K562 (cell line): ENCODE results near the gene LSM4. TPM values are rescaled to one million over a fixed set of nuclear protein-coding genes. Genes with fewer than 3 reads are reported as not detected.

Source experiments
- CBX1 ChIP-seq: sonication (generic); IDR thresholded peaks from 2 replicates; pipeline ENCODE4 v1.6.1; 2016; ENCODE audit warnings: antibody characterized with exemption, low read depth, mild to moderate bottlenecking
- DPF2 ChIP-seq: fragments of 450-650 bp; IDR thresholded peaks from 2 replicates; pipeline ENCODE4 v1.6.1; 2016
- FOSL1 ChIP-seq: fragments of 200-800 bp; sonication (Bioruptor generic); conservative IDR thresholded peaks from 2 replicates; pipeline ENCODE4 v1.6.1; 2016; ENCODE audit warnings: missing genetic modification characterization, missing compliant biosample characterization
- HDAC2 ChIP-seq: fragments of 450-650 bp; IDR thresholded peaks from 2 replicates; pipeline ENCODE4 v1.6.1; 2016; ENCODE audit warnings: mild to moderate bottlenecking
- MCM5 ChIP-seq: fragments of 450-650 bp; IDR thresholded peaks from 2 replicates; pipeline ENCODE4 v1.6.1; 2016; ENCODE audit warnings: low read depth
- POLR2AphosphoS5 ChIP-seq: IDR thresholded peaks from 2 replicates; pipeline ENCODE4 v1.6.1; 2011; ENCODE audit warnings: mild to moderate bottlenecking, low read depth, low read length, moderate library complexity; ENCODE audit not compliant: control insufficient read depth, insufficient read depth
- RB1 ChIP-seq: fragments of 450-650 bp; IDR thresholded peaks from 2 replicates; pipeline ENCODE4 v1.6.1; 2017; ENCODE audit warnings: low read depth, mild to moderate bottlenecking
- ZNF408 ChIP-seq: fragments of 250-450 bp; sonication (Bioruptor Pico); IDR thresholded peaks from 2 replicates; pipeline ENCODE4 v1.4.0; 2020; ENCODE audit warnings: low read depth, mild to moderate bottlenecking, moderate library complexity
- ZNF551 ChIP-seq: fragments of 250-450 bp; sonication (Bioruptor Pico); IDR thresholded peaks from 2 replicates; pipeline ENCODE4 v1.5.0; 2021; ENCODE audit warnings: mild to moderate bottlenecking, moderate library complexity
- polyA plus RNA-seq, 8 experiments: library from polyadenylated mRNA; depleted of rRNA in 4 of 8; stranded (reverse) in 5 of 8; unstranded in 3 of 8; fragments of >200 nt; fragmentation: Nextera tagmentation in 2 of 8; fragmentation: Illumina TruSeq in 1 of 8; extraction: Ambion mirVana in 2 of 8; extraction: Trizol in 1 of 8; gene quantifications; 2 replicates each; pipeline versions ENCODE4 v1.2.1 to v1.2.3, GENCODE V29; 2011 to 2014; ENCODE audit warnings: inconsistent platforms in 1 of 8, missing spikeins in 1 of 8
- total RNA-seq, 7 experiments: library from RNA; depleted of rRNA in 6 of 7; stranded (reverse); fragments of >200 nt in 6 of 7; fragmentation: Illumina TruSeq in 2 of 7; extraction: Trizol in 2 of 7; gene quantifications; 2 replicates each; pipeline versions ENCODE4 v1.2.1 to v1.2.3, GENCODE V29; 2011 to 2021; ENCODE audit warnings: low replicate concordance in 1 of 7
- TF ChIP-seq, protein P1 (sequence below): fragments of 250-450 bp; sonication (Bioruptor Pico); IDR thresholded peaks from 2 replicates; pipeline ENCODE4 v1.8.0; 2021; ENCODE audit warnings: borderline replicate concordance, mild to moderate bottlenecking, moderate library complexity; ENCODE audit not compliant: poor library complexity, severe bottlenecking
- TF ChIP-seq, protein P2 (sequence below): fragments of 250-450 bp; sonication (Bioruptor Pico); IDR thresholded peaks from 2 replicates; pipeline ENCODE4 v1.4.0; 2020; ENCODE audit warnings: mild to moderate bottlenecking, moderate library complexity
- TF ChIP-seq, protein P3 (sequence below): fragments of 450-650 bp; IDR thresholded peaks from 2 replicates; pipeline ENCODE4 v1.6.1; 2014; ENCODE audit warnings: low read depth, mild to moderate bottlenecking, moderate library complexity, borderline replicate concordance
- TF ChIP-seq, protein P4 (sequence below): sonication (generic); formaldehyde crosslinking; IDR thresholded peaks from 2 replicates; pipeline ENCODE4 v1.8.0; 2022; ENCODE audit warnings: mild to moderate bottlenecking, missing genetic modification reagents, borderline replicate concordance
- TF ChIP-seq, protein P5 (sequence below): fragments of 450-650 bp; formaldehyde crosslinking; IDR thresholded peaks from 2 replicates; pipeline ENCODE4 v1.4.0; 2020; ENCODE audit warnings: mild to moderate bottlenecking, moderate library complexity

LSM4 gene
- total and polyA plus RNA-seq, 9 of the 15 experiments (the other 6 are each of a cell fraction or from before 2014, with no cell fraction given) = 11.9 to 763 (median 202) TPM

DNA sequence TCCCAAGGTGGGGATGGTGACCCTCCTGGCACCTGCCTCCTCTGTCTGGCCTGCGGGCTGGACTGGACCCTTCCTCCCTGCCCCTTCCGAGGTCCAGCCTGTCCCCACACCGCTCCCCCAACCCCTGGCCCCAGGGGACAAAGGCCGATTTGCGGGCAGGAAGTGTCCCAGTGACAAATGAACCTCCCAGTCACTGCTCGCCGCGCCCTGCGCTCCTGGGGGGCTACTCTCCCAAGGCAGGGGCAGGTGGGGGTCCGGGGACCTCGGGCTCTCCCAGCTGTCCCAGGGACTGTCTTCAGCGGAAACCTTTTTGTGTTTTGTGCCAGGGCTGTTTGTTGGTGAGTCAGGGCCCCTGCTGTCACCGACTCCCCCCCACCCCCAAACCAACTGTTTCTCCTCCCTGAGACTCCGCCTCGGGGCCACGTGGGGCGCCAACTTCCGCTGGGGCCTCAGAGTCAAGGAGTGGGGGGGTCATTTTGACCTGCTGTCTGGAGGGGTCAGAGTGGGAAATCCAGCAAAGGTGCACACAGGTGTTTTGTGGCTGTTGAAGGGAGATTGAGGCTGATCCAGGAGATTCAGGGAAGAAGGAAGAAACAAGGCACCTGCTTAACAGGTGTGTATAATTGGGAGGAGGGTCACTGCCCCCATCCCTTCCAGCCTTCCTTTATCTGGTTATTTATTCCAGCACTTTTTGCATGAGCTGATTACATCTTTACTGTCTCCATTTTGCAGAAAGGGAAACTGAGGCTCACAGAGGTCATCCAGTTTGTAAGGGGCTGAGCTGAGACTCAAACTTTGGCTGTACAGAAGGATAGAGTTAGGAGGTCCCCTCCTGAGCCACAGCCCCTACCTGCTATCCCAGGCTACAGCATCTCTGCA, 18.4 kb upstream of the LSM4 start (continued):
- TF ChIP-seq, protein P1, sequence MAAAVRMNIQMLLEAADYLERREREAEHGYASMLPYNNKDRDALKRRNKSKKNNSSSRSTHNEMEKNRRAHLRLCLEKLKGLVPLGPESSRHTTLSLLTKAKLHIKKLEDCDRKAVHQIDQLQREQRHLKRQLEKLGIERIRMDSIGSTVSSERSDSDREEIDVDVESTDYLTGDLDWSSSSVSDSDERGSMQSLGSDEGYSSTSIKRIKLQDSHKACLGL (CRISPR knock-in tag) = peak; percentile 35
- no peak for TF ChIP-seq ZNF551 (CRISPR knock-in tag)
- TF ChIP-seq, protein P2, sequence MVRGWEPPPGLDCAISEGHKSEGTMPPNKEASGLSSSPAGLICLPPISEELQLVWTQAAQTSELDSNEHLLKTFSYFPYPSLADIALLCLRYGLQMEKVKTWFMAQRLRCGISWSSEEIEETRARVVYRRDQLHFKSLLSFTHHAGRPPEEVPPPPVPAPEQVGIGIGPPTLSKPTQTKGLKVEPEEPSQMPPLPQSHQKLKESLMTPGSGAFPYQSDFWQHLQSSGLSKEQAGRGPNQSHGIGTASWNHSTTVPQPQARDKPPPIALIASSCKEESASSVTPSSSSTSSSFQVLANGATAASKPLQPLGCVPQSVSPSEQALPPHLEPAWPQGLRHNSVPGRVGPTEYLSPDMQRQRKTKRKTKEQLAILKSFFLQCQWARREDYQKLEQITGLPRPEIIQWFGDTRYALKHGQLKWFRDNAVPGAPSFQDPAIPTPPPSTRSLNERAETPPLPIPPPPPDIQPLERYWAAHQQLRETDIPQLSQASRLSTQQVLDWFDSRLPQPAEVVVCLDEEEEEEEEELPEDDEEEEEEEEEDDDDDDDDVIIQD = no peak
- TF ChIP-seq POLR2AphosphoS5 = 0 out of 2 replicates have a peak, but pooled peaks have one; percentile 20
- peak; percentile 70 for TF ChIP-seq FOSL1 (tag)
- TF ChIP-seq, protein P3, sequence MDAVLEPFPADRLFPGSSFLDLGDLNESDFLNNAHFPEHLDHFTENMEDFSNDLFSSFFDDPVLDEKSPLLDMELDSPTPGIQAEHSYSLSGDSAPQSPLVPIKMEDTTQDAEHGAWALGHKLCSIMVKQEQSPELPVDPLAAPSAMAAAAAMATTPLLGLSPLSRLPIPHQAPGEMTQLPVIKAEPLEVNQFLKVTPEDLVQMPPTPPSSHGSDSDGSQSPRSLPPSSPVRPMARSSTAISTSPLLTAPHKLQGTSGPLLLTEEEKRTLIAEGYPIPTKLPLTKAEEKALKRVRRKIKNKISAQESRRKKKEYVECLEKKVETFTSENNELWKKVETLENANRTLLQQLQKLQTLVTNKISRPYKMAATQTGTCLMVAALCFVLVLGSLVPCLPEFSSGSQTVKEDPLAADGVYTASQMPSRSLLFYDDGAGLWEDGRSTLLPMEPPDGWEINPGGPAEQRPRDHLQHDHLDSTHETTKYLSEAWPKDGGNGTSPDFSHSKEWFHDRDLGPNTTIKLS = 0 out of 2 replicates have a peak, but pooled peaks have one; percentile 20
- TF ChIP-seq HDAC2 = peak; percentile 65
- TF ChIP-seq, protein P4, sequence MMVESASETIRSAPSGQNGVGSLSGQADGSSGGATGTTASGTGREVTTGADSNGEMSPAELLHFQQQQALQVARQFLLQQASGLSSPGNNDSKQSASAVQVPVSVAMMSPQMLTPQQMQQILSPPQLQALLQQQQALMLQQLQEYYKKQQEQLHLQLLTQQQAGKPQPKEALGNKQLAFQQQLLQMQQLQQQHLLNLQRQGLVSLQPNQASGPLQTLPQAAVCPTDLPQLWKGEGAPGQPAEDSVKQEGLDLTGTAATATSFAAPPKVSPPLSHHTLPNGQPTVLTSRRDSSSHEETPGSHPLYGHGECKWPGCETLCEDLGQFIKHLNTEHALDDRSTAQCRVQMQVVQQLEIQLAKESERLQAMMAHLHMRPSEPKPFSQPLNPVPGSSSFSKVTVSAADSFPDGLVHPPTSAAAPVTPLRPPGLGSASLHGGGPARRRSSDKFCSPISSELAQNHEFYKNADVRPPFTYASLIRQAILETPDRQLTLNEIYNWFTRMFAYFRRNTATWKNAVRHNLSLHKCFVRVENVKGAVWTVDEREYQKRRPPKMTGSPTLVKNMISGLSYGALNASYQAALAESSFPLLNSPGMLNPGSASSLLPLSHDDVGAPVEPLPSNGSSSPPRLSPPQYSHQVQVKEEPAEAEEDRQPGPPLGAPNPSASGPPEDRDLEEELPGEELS = 0 out of 2 replicates have a peak, but pooled peaks have one; percentile 29
- no peak for TF ChIP-seq ZNF408 (CRISPR knock-in tag)
- TF ChIP-seq RB1 = peak; percentile 21; the same call in 1 of the 2 replicates
- no peak for TF ChIP-seq MCM5
- peak; percentile 44; the same call in 1 of the 2 replicates for TF ChIP-seq CBX1
- TF ChIP-seq, protein P5, sequence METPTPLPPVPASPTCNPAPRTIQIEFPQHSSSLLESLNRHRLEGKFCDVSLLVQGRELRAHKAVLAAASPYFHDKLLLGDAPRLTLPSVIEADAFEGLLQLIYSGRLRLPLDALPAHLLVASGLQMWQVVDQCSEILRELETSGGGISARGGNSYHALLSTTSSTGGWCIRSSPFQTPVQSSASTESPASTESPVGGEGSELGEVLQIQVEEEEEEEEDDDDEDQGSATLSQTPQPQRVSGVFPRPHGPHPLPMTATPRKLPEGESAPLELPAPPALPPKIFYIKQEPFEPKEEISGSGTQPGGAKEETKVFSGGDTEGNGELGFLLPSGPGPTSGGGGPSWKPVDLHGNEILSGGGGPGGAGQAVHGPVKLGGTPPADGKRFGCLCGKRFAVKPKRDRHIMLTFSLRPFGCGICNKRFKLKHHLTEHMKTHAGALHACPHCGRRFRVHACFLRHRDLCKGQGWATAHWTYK (CRISPR knock-in tag) = no peak
- peak; percentile 65; the same call in 1 of the 2 replicates for TF ChIP-seq DPF2
